ENCODE results near the gene DPYSL4. TPM values are rescaled to one million over a fixed set of nuclear protein-coding genes. Genes with fewer than 3 reads are reported as not detected.

DPYSL4 gene
- total and polyA plus RNA-seq, 12 donors, result 2.4 to 78.9 (median 30.6) TPM

DNA sequence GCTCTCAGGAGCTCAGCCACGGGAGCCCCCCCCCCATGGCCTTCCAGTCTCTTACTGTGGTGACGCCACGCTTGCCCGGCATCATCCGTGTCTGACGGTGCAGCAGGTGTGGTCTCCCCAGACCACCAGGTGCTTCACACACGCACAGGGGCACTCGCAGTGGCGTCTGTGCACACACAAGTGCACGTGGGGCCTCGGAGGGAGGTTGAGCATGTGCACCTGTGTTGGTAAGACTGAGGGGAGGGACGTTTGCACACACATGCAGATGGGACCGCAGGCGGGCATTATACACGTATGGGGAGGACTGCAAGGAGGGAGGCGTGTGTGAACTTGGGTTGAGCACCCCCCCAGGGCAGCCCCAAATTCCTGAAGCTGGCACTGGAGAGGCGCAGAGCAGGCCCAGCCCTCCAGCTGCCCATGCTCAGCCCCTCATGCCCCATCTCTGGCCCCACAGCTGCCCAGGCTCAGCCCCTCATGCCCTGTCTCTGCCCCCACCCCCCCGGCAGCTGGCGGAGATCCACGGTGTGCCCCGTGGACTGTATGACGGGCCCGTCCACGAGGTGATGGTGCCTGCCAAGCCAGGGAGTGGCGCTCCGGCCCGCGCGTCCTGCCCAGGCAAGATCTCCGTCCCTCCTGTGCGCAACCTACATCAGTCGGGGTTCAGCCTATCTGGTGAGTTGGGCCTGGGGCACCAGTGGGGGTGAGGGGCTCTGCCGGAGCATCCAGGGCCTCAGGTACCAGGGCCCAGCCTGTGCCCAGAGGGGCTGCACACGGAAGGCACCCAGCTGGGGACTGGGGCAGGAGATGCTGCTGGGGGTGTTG, 16.7 kb downstream of the DPYSL4 start:
- TF ChIP-seq, protein P1, sequence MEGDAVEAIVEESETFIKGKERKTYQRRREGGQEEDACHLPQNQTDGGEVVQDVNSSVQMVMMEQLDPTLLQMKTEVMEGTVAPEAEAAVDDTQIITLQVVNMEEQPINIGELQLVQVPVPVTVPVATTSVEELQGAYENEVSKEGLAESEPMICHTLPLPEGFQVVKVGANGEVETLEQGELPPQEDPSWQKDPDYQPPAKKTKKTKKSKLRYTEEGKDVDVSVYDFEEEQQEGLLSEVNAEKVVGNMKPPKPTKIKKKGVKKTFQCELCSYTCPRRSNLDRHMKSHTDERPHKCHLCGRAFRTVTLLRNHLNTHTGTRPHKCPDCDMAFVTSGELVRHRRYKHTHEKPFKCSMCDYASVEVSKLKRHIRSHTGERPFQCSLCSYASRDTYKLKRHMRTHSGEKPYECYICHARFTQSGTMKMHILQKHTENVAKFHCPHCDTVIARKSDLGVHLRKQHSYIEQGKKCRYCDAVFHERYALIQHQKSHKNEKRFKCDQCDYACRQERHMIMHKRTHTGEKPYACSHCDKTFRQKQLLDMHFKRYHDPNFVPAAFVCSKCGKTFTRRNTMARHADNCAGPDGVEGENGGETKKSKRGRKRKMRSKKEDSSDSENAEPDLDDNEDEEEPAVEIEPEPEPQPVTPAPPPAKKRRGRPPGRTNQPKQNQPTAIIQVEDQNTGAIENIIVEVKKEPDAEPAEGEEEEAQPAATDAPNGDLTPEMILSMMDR (IDR thresholded peaks at IDR 0.05), result no peak

GRCh38 chr10:132204078-132204780, 17.5 kb downstream of the DPYSL4 start:
- Histone ChIP-seq H3K27me3 (no peaks in the 10 kb centered on the region), H3K9me3 (no peaks in the 10 kb centered on the region), H3K36me3 (peaks cover 0 to 20% (median 0%) of the 10 kb centered on the region in 9 donors), H3K4me3 (no peak overlapping the region), H3K27ac (no peak overlapping the region), H3K4me1 (peaks cover 0 to 17% (median 5%) of the 10 kb centered on the region in 9 donors)
- intact Hi-C loops (cut with DNase I), result no loop called here
- 83 to 86% methylated on average over 20 of the region's 20 CpGs for WGBS, 2 donors
- no peak for DNase-seq
- no peak for ATAC-seq
- TF ChIP-seq, protein P1 (IDR thresholded peaks at IDR 0.05), result no peak

More for the DNA sequence above, 16.7 kb downstream of the DPYSL4 start:
- no peaks in the 10 kb centered on the region for H3K27me3 ChIP-seq
- no peak overlapping the region for H3K27ac ChIP-seq
- no peaks in the 10 kb centered on the region for H3K9me3 ChIP-seq
- peak in 1 of 2 donors; percentile 14 for DNase-seq
- no peak overlapping the region for H3K4me3 ChIP-seq
- WGBS, 2 donors, result 91 to 92% methylated on average over 34 of the region's 34 CpGs
- peaks cover 0 to 20% (median 0%) of the 10 kb centered on the region in 9 donors for H3K36me3 ChIP-seq
- no peak for ATAC-seq
- intact Hi-C loops (cut with DNase I), result no loop called here
- peaks cover 0 to 10% (median 4%) of the 10 kb centered on the region in 9 donors for H3K4me1 ChIP-seq

GRCh38 chr10:132204781-132205473, 18.2 kb downstream of the DPYSL4 start:
- no peaks in the 10 kb centered on the region for H3K9me3 ChIP-seq
- TF ChIP-seq, protein P1 (IDR thresholded peaks at IDR 0.05), result no peak
- 88% methylated on average over 28 of the region's 28 CpGs for WGBS, 2 donors
- no peaks in the 10 kb centered on the region for H3K27me3 ChIP-seq
- H3K27ac ChIP-seq, result no peak overlapping the region
- ATAC-seq (no peak), DNase-seq (peak in 1 of 2 donors; percentile 11)
- H3K4me1 ChIP-seq, result peaks cover 0 to 18% (median 5%) of the 10 kb centered on the region in 9 donors
- peaks cover 0 to 20% (median 0%) of the 10 kb centered on the region in 9 donors for H3K36me3 ChIP-seq
- no peak overlapping the region for H3K4me3 ChIP-seq
- intact Hi-C loops (cut with DNase I), result no loop called here
